PC-3 (cell line): Measurements from ENCODE around the gene SYCN. TPM values are rescaled to one million over a fixed set of nuclear protein-coding genes. Genes with fewer than 3 reads are reported as not detected.

Experiments
- ATAC-seq: fragments of 200-7000 bp; cut with Tn5 transposase; 2 replicates; pipeline ENCODE4 v1.9.1; 2020; ENCODE audit warnings: mild to moderate bottlenecking, moderate library complexity
- BruUV-seq: library from RNA; stranded (reverse); fragments of 400-500 nt; replicated peaks from 2 replicates; lab custom pipeline; 2021; lab: Mats Ljungman, UMichigan
- CTCF ChIA-PET: fragments of 300-600 bp; sonication (Branson Sonifier 250); formaldehyde crosslinking; loops from one replicate; lab custom pipeline; 2022; ENCODE audit warnings: antibody characterized with exemption; lab: Charles Lee
- POLR2A ChIA-PET: fragments of 300-600 bp; sonication (Branson Sonifier 250); formaldehyde crosslinking; loops from one replicate; lab custom pipeline; 2022; ENCODE audit warnings: antibody characterized with exemption; ENCODE audit not compliant: unreplicated experiment; lab: Charles Lee
- DNase-seq: peaks from one replicate; pipeline ENCODE4 v3.0.0-alpha.2; 2015
- H2AFZ ChIP-seq: fragments of 300-600 bp; sonication (generic); 2 replicates; pipeline ENCODE4 v1.6.0; 2016; ENCODE audit warnings: antibody characterized with exemption, low read length
- H3F3A ChIP-seq: fragments of 300-600 bp; sonication (generic); one replicate; pipeline ENCODE4 v1.6.0; 2017; ENCODE audit warnings: antibody characterized with exemption, low read length, control low read depth, mild to moderate bottlenecking; ENCODE audit not compliant: unreplicated experiment
- H3K27ac ChIP-seq: fragments of 300-600 bp; sonication (generic); 2 replicates; pipeline ENCODE4 v1.5.1; 2016; ENCODE audit warnings: mild to moderate bottlenecking, low read length
- H3K27me3 ChIP-seq: fragments of 300-600 bp; sonication (generic); 2 replicates; pipeline ENCODE4 v1.6.1; 2016; ENCODE audit warnings: low read length, mixed read lengths
- H3K36me3 ChIP-seq: fragments of 300-600 bp; sonication (generic); 2 replicates; pipeline ENCODE4 v1.6.1; 2016; ENCODE audit warnings: low read depth, mixed run types, low read length, mixed read lengths
- H3K4me1 ChIP-seq: fragments of 300-600 bp; sonication (generic); 2 replicates; pipeline ENCODE4 v1.5.1; 2016; ENCODE audit warnings: low read length; ENCODE audit not compliant: insufficient read depth
- H3K4me2 ChIP-seq: fragments of 300-600 bp; sonication (generic); 2 replicates; pipeline ENCODE4 v1.6.0; 2016; ENCODE audit warnings: low read length
- H3K4me3 ChIP-seq: fragments of 300-600 bp; sonication (generic); 2 replicates; pipeline ENCODE4 v1.5.1; 2016; ENCODE audit warnings: mild to moderate bottlenecking, low read length, mixed read lengths
- H3K79me2 ChIP-seq: fragments of 300-600 bp; sonication (generic); 2 replicates; pipeline ENCODE4 v1.6.1; 2017; ENCODE audit warnings: low read length, mixed read lengths
- H3K9ac ChIP-seq: fragments of 300-600 bp; sonication (generic); 2 replicates; pipeline ENCODE4 v1.6.0; 2016; ENCODE audit warnings: mild to moderate bottlenecking, low read length
- H3K9me2 ChIP-seq: fragments of 300-600 bp; sonication (generic); replicated peaks from 2 replicates; pipeline ENCODE4 v1.6.1; 2016; ENCODE audit warnings: mixed run types, low read length, mixed read lengths
- H3K9me3 ChIP-seq: fragments of 300-600 bp; sonication (generic); 2 replicates; pipeline ENCODE4 v1.6.1; 2016; ENCODE audit warnings: low read length, mixed read lengths
- H4K20me1 ChIP-seq: fragments of 300-600 bp; sonication (generic); 2 replicates; pipeline ENCODE4 v1.6.1; 2016; ENCODE audit warnings: low read length, mixed read lengths
- CTCF ChIP-seq: fragments of 300-600 bp; sonication (generic); conservative IDR thresholded peaks from 2 replicates; pipeline ENCODE4 v1.5.1; 2017; ENCODE audit warnings: antibody characterized with exemption, low read depth, mild to moderate bottlenecking, low read length
- EZH2 ChIP-seq: fragments of 300-600 bp; sonication (generic); IDR thresholded peaks from one replicate; pipeline ENCODE4 v1.6.1; 2017; ENCODE audit warnings: antibody characterized with exemption, mild to moderate bottlenecking, low read length; ENCODE audit not compliant: unreplicated experiment
- EZH2phosphoT487 ChIP-seq: fragments of 300-600 bp; sonication (generic); IDR thresholded peaks from 2 replicates; pipeline ENCODE4 v1.6.1; 2018; ENCODE audit warnings: mild to moderate bottlenecking, antibody characterized with exemption, low read length, borderline replicate concordance
- intact Hi-C: fragments of 100-400 bp; cut with micrococcal nuclease; formaldehyde crosslinking; loops from 2 replicates; pipeline ENCODE4 v1.9.0; 2023
- total RNA-seq: library from RNA; depleted of rRNA; stranded (reverse); fragments of >200 nt; gene quantifications from 2 replicates; pipeline ENCODE4 v1.2.3, GENCODE V29; 2014

Gene SYCN
- total RNA-seq, 1 experiment from 2014 or later, result not detected

- Histone ChIP-seq H2AFZ (no peak overlapping the region), H3K4me1 (no peaks in the 10 kb centered on the region), H3F3A (no peaks in the 10 kb centered on the region), H3K9me3 (no peaks in the 10 kb centered on the region), H4K20me1 (no peaks in the 10 kb centered on the region), H3K4me2 (no peak overlapping the region), H3K27me3 (no peaks in the 10 kb centered on the region), H3K27ac (no peak overlapping the region), H3K9ac (no peak overlapping the region), H3K4me3 (no peak overlapping the region), H3K36me3 (no peaks in the 10 kb centered on the region), H3K79me2 (no peaks in the 10 kb centered on the region), H3K9me2 (no peaks in the 10 kb centered on the region)
- TF ChIP-seq EZH2 (no peak), EZH2phosphoT487 (no peak), CTCF (no peak)
- BruUV-seq, result no TSS peak
- DNase-seq, result no peak
- ChIA-PET CTCF (no interaction called here), POLR2A (no interaction called here)
- intact Hi-C loops, result no loop called here
- ATAC-seq, result no peak
These were observed 24.3 kb downstream of the SYCN start for GRCh38 chr19:39179754-39180153.

GRCh38 chr19:39178296-39179006 is 25.6 kb downstream of the SYCN start:
- no peaks in the 10 kb centered on the region for H3K9me3 ChIP-seq
- no peaks in the 10 kb centered on the region for H3K9me2 ChIP-seq
- H3K27me3 ChIP-seq, result no peaks in the 10 kb centered on the region
- no peak overlapping the region for H3K4me3 ChIP-seq
- no peaks in the 10 kb centered on the region for H3K36me3 ChIP-seq
- ATAC-seq, result no peak
- no peak overlapping the region for H3K9ac ChIP-seq
- TF ChIP-seq EZH2 (no peak), EZH2phosphoT487 (no peak), CTCF (no peak)
- H3F3A ChIP-seq, result no peaks in the 10 kb centered on the region
- H3K27ac ChIP-seq, result no peak overlapping the region
- CTCF ChIA-PET, result no interaction called here
- intact Hi-C loops, result no loop called here
- no peaks in the 10 kb centered on the region for H3K79me2 ChIP-seq
- POLR2A ChIA-PET, result no interaction called here
- no peak for DNase-seq
- no peaks in the 10 kb centered on the region for H3K4me1 ChIP-seq
- no TSS peak for BruUV-seq
- no peak overlapping the region for H2AFZ ChIP-seq
- H4K20me1 ChIP-seq, result no peaks in the 10 kb centered on the region
- no peak overlapping the region for H3K4me2 ChIP-seq

- H3F3A ChIP-seq, result no peaks in the 10 kb centered on the region
- H2AFZ ChIP-seq, result no peak overlapping the region
- no TSS peak for BruUV-seq
- CTCF ChIA-PET, result no interaction called here
- POLR2A ChIA-PET, result no interaction called here
- intact Hi-C loops, result no loop called here
- no peak overlapping the region for H3K27ac ChIP-seq
- TF ChIP-seq EZH2 (no peak), CTCF (no peak), EZH2phosphoT487 (no peak)
- H3K4me1 ChIP-seq, result no peaks in the 10 kb centered on the region
- no peak for ATAC-seq
- H4K20me1 ChIP-seq, result no peaks in the 10 kb centered on the region
- no peaks in the 10 kb centered on the region for H3K79me2 ChIP-seq
- no peaks in the 10 kb centered on the region for H3K9me2 ChIP-seq
- no peak overlapping the region for H3K4me2 ChIP-seq
- no peak for DNase-seq
- no peak overlapping the region for H3K9ac ChIP-seq
- H3K27me3 ChIP-seq, result no peaks in the 10 kb centered on the region
- no peak overlapping the region for H3K4me3 ChIP-seq
- no peaks in the 10 kb centered on the region for H3K9me3 ChIP-seq
- H3K36me3 ChIP-seq, result no peaks in the 10 kb centered on the region
These were observed 26.3 kb downstream of the SYCN start for GRCh38 chr19:39177736-39178135.
